Progenitor cell of endocrine pancreas (in vitro differentiated cells): ENCODE measurements around the gene PPP1R10. TPM values are rescaled to one million over a fixed set of nuclear protein-coding genes. Genes with fewer than 3 reads are reported as not detected.
A peak's percentile ranks its signal among the peaks of the same experiment; 100 is the strongest.

Source experiments
- DNase-seq: peaks from one replicate; pipeline ENCODE4 v3.0.0; 2021; ENCODE audit warnings: low spot score; ENCODE audit not compliant: unreplicated experiment
- H3K27ac Mint-ChIP-seq: 2 replicates; pipeline ENCODE4 v1.8.0; 2021; ENCODE audit warnings: mild to moderate bottlenecking, moderate library complexity, mixed read lengths
- H3K27me3 Mint-ChIP-seq: 2 replicates; pipeline ENCODE4 v1.8.0; 2021; ENCODE audit warnings: mixed read lengths
- H3K36me3 Mint-ChIP-seq: 2 replicates; pipeline ENCODE4 v1.8.0; 2022; ENCODE audit warnings: mixed read lengths; ENCODE audit not compliant: insufficient read depth
- H3K4me1 Mint-ChIP-seq: 2 replicates; pipeline ENCODE4 v1.8.0; 2021; ENCODE audit warnings: low read depth, mixed read lengths
- H3K4me3 Mint-ChIP-seq: 2 replicates; pipeline ENCODE4 v1.8.0; 2021; ENCODE audit warnings: low read depth, mild to moderate bottlenecking, moderate library complexity, mixed read lengths
- H3K9me3 Mint-ChIP-seq: 2 replicates; pipeline ENCODE4 v1.8.0; 2021; ENCODE audit warnings: low read depth, mixed read lengths
- total RNA-seq: library from RNA; stranded (reverse); gene quantifications from 2 replicates; pipeline ENCODE4 v1.2.1, GENCODE V29; 2021
- TF ChIP-seq, protein P1 (sequence below): fragments of 200-600 bp; sonication (generic); IDR thresholded peaks from one replicate; pipeline ENCODE4 v1.5.0; 2021; ENCODE audit warnings: antibody characterized with exemption, mild to moderate bottlenecking; ENCODE audit not compliant: unreplicated experiment

Gene PPP1R10
- total RNA-seq, 1 donor from 2014 or later = 142 TPM

DNA sequence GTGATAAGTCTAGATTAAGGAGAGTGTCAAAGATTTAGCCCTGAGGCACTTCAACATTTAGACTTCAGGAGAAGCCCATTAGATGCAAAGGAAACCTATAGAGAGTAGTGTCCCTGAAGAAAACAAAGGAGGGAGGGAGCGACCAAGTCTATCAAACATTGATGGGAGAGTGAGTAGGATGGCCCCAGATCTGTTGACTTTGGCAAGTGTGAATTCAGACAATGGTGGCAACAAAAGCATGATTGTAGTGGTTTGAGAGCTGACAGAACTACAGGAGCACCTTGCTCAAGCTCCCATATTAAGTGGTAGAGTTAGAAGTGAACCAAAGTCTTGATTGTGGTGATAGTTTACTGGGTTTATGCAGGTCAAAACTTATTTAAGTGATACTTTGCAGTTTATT is 46.8 kb downstream of the PPP1R10 start:
- Mint-ChIP-seq H3K4me3 (peak overlapping the region; percentile 89), H3K27ac (no peak overlapping the region), H3K4me1 (peaks cover 36% of the 10 kb centered on the region), H3K27me3 (peaks cover 5% of the 10 kb centered on the region), H3K36me3 (no peaks in the 10 kb centered on the region), H3K9me3 (no peaks in the 10 kb centered on the region)
- TF ChIP-seq, protein P1, sequence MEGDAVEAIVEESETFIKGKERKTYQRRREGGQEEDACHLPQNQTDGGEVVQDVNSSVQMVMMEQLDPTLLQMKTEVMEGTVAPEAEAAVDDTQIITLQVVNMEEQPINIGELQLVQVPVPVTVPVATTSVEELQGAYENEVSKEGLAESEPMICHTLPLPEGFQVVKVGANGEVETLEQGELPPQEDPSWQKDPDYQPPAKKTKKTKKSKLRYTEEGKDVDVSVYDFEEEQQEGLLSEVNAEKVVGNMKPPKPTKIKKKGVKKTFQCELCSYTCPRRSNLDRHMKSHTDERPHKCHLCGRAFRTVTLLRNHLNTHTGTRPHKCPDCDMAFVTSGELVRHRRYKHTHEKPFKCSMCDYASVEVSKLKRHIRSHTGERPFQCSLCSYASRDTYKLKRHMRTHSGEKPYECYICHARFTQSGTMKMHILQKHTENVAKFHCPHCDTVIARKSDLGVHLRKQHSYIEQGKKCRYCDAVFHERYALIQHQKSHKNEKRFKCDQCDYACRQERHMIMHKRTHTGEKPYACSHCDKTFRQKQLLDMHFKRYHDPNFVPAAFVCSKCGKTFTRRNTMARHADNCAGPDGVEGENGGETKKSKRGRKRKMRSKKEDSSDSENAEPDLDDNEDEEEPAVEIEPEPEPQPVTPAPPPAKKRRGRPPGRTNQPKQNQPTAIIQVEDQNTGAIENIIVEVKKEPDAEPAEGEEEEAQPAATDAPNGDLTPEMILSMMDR = no peak
- no peak for DNase-seq

DNA sequence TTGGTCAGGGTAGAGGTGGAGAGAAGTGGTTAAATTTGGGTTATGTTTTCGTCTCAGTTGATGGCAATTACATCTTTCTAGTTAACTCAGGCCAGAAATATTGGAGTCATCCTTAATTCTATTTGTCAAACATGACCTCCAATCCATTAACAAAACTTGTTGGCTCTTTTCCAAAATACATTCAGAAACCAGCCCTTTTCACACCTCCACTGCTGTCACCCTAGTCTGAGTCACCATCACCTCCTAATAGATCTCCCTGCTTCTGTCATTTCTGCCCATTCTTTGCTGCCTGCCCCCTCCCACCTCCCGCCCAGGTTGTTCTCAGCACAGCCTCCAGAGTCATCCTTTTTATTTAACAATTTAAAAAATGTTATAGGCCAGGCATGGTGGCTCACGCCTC is 48.8 kb downstream of the PPP1R10 start:
- Mint-ChIP-seq H3K9me3 (no peaks in the 10 kb centered on the region), H3K27me3 (peaks cover 5% of the 10 kb centered on the region), H3K4me1 (peaks cover 29% of the 10 kb centered on the region), H3K36me3 (no peaks in the 10 kb centered on the region), H3K4me3 (no peak overlapping the region), H3K27ac (no peak overlapping the region)
- no peak for DNase-seq
- TF ChIP-seq, protein P1 = no peak

DNA sequence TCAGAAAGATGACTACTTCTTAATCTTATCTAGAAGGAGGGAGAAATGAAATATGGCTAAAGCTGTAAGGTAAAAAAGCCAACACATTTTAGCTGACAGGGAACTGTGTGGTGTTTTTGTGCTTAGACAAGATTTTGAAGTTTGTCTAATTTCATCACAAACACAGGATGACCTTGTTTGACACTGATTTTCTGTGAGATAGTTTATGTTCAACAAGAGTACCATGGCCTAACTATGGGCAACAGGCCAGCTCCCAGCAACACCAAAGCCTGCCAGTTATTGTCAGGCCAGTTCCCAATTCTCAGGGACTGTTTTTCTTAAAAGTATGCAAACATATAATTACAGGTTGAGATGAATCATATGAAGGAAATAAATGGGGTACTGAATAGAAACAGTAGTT is 51.3 kb downstream of the PPP1R10 start:
- Mint-ChIP-seq H3K9me3 (no peaks in the 10 kb centered on the region), H3K27me3 (peaks cover 5% of the 10 kb centered on the region), H3K4me1 (peaks cover 6% of the 10 kb centered on the region), H3K36me3 (peaks cover 10% of the 10 kb centered on the region), H3K4me3 (no peak overlapping the region), H3K27ac (no peak overlapping the region)
- TF ChIP-seq, protein P1 = no peak
- no peak for DNase-seq

DNA sequence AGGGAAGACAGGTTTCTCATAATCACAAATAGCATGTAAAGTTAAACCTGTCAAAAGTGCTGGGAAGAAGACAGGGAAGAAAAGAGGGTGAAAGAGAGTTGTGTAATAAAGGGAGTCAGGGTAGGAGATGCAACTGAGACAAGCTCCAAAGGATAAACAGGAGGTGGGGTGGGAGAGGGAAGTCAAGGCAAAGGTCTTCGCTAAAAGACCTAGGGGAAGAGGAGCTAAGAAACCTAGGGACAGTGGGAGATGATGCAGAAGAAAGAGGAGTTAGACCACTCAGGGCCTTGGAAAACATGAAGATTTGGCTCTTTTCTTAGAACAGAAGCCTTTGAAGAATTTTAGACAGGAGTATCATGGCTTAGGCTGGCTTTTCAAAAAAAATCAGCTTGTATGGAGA is 52.9 kb downstream of the PPP1R10 start:
- Mint-ChIP-seq H3K4me1 (no peaks in the 10 kb centered on the region), H3K27ac (no peak overlapping the region), H3K27me3 (no peaks in the 10 kb centered on the region), H3K4me3 (no peak overlapping the region), H3K9me3 (no peaks in the 10 kb centered on the region), H3K36me3 (peaks cover 11% of the 10 kb centered on the region)
- TF ChIP-seq, protein P1 = no peak
- no peak for DNase-seq

DNA sequence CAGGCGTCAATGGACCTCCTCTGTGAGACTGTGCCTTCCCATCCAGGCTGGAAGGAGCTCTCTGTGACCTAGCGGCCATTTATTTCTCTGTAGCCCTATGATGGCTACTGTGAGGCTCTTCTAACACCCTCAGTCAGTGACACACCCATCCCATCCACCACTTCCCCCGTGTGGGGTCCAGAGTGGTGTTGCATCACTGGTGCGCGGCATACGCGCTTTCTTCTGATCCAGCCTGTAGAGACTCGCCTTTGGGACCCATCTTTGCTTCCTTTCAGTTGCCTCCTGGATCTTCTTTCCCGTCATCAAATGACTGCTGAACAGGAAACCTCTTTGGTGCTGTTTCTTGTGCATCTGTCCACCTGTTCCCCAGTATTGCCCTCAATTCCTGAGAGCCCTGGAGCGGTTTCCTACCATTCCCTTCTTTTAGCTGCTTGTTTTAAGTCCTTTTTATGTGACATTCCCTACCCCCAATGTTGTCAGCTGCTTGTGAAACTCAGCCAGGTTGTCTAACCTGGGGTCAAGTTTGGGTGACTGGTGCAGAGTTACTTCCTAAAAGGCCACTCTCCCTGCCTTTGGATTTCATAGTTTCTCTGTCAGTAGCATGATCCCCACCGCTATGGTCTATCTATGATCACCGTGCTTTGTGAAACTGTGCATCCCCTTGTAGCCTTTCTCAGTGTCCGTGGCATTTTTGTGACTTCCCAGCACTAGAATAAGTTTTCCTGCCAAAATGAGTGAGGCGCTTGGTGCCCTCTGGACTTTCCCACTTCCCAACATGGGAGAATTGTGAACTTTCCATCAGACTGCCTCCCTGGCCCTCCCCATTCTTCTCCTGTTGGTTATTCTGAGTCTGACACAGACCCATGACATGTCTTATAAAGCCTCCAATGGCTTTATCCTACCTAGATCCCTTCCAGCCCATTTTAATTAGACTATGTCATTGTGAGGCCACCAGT is 54.3 kb downstream of the PPP1R10 start:
- Mint-ChIP-seq H3K4me3 (no peak overlapping the region), H3K36me3 (peaks cover 11% of the 10 kb centered on the region), H3K27ac (no peak overlapping the region), H3K27me3 (no peaks in the 10 kb centered on the region), H3K9me3 (no peaks in the 10 kb centered on the region), H3K4me1 (peaks cover 7% of the 10 kb centered on the region)
- TF ChIP-seq, protein P1 = no peak
- DNase-seq = no peak
